GM13977 (cell line): ENCODE measurements around the gene LIME1.
A peak's percentile ranks its signal among the peaks of the same experiment; 100 is the strongest.

Experiments used
- DNase-seq: peaks from one replicate; pipeline ENCODE4 v3.0.0; 2012; ENCODE audit warnings: low spot score
- in situ Hi-C: fragments of 300-500 bp; cut with MboI; formaldehyde crosslinking; loops from one replicate; pipeline ENCODE4 v1.12.0; 2022; ENCODE audit warnings: low sequenced_read_pairs, low pct_unique_long_range_greater_than_20kb, mixed read lengths, inconsistent platforms; ENCODE audit not compliant: unreplicated experiment
- TF ChIP-seq, protein P1 (sequence below): IDR thresholded peaks from 2 replicates; pipeline ENCODE4 v1.5.1; 2012; ENCODE audit warnings: mild to moderate bottlenecking, control low read depth; ENCODE audit not compliant: insufficient read depth; ENCODE audit errors: extremely low read depth, missing control alignments

Gene LIME1, protein sequence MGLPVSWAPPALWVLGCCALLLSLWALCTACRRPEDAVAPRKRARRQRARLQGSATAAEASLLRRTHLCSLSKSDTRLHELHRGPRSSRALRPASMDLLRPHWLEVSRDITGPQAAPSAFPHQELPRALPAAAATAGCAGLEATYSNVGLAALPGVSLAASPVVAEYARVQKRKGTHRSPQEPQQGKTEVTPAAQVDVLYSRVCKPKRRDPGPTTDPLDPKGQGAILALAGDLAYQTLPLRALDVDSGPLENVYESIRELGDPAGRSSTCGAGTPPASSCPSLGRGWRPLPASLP

DNA sequence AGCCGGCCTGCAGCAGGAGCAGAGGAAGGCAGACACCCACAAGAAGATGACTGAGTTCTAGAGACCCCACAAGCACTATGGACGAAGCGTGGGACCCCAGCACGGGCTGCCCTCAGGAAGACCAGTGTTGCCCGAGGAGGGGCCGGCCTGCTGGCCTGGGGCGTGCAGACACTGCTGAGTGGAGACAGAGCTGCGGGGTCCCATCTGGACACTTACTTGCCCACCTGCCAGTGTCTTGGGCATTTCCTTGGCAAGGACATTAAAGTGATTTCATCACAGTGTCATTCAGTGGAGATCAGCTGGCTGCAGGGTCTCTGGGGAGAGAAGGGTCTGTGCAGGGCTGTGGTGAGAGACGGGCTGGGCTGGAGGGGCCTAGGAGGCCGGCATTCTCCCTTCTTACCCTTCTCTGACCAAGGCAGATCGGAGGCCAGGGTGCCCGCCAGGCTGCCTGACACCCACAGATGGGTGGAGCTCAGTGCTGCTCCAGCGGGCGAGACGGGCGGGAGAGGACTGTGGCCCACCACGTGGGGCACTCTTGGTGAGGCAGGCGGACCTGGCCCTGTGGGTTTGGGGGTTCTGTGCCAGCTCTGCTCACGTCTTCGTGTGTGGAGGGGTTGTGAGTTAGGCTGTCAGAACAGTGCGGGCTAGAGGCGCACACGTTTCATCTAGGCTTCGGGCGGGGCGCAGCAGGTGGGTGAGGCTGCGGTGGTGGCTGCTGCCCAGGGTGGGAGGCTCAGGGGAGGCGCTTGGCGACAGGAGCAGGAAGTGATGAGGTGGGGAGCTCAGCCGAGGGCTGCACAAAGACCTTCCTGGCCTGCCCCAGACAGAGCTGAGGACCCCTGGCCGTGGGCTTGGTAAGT lies at the start of gene LIME1:
LIME1 (plus strand) TSS at position 806 of the 860 bp plus-strand sequence. CDS start 886 bp downstream, outside the sequence.
- peak; percentile 79 for DNase-seq
- in situ Hi-C loops, result no loop called here
- TF ChIP-seq, protein P1, sequence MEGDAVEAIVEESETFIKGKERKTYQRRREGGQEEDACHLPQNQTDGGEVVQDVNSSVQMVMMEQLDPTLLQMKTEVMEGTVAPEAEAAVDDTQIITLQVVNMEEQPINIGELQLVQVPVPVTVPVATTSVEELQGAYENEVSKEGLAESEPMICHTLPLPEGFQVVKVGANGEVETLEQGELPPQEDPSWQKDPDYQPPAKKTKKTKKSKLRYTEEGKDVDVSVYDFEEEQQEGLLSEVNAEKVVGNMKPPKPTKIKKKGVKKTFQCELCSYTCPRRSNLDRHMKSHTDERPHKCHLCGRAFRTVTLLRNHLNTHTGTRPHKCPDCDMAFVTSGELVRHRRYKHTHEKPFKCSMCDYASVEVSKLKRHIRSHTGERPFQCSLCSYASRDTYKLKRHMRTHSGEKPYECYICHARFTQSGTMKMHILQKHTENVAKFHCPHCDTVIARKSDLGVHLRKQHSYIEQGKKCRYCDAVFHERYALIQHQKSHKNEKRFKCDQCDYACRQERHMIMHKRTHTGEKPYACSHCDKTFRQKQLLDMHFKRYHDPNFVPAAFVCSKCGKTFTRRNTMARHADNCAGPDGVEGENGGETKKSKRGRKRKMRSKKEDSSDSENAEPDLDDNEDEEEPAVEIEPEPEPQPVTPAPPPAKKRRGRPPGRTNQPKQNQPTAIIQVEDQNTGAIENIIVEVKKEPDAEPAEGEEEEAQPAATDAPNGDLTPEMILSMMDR, result no peak

DNA sequence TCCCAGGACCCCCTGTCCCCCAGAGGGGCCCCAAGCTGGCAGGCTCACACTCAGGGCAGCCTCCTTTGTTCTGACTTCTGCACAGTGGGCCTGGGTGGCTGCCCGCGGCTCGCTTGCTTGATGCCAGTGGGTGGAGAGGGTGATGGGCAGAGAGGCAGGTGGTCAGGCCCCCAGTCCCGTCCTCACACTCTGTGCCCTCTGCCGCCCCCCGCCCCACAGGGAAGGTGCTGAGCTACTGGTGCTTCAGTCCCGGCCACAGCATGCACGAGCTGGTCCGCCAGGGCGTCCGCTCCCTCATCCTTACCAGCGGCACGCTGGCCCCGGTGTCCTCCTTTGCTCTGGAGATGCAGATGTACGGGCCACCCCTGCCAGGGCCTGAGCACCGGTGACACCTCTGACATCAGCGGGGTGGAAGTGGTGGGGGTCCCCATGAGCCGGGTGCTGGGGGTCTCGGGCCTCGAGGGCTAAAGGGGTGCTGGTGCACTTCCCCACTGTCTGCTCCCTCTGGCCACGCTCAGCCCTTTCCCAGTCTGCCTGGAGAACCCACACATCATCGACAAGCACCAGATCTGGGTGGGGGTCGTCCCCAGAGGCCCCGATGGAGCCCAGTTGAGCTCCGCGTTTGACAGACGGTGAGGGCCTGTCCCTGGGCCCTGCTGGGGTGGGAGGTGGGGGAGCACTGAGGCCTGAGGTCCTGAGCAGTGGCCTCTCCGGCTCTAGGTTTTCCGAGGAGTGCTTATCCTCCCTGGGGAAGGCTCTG lies 48.9 kb upstream of the LIME1 start:
- in situ Hi-C loops, result no loop called here
- DNase-seq, result no peak
- TF ChIP-seq, protein P1, result no peak

DNA sequence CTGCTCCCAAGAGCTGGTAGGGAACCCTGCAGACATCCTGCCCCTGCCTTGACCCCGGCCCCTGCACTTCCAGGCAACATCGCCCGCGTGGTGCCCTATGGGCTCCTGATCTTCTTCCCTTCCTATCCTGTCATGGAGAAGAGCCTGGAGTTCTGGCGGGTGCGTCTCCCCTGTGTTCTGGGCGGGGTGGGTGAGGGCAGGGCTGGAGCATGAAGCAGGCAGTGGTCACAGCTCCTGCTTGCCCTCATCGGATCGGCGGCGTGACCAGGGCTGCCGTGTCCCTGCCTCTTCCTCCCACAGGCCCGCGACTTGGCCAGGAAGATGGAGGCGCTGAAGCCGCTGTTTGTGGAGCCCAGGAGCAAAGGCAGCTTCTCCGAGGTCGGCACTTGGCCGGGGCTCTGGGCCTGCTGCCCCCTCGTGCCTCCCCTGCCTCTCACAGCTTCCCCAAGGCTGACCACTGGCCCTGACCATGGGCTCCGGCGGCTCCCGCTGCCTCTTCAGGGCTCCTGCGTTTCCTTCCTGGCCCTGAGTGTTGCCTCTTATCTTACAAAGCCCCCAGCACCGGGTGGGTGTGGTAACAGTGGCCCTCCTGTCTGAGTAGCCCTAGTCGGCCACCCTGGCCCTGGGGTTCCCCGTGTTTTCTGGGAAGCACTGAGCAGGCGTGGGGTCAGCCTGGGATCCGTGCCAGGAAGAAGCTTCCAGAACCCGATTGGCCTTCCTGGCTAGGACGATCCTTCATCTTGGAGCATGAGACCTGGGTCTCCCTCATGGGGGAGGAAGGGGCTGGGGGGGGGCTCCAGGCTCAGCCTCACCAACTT lies 48.0 kb upstream of the LIME1 start:
- TF ChIP-seq, protein P1, result no peak
- in situ Hi-C loops, result no loop called here
- DNase-seq, result no peak

DNA sequence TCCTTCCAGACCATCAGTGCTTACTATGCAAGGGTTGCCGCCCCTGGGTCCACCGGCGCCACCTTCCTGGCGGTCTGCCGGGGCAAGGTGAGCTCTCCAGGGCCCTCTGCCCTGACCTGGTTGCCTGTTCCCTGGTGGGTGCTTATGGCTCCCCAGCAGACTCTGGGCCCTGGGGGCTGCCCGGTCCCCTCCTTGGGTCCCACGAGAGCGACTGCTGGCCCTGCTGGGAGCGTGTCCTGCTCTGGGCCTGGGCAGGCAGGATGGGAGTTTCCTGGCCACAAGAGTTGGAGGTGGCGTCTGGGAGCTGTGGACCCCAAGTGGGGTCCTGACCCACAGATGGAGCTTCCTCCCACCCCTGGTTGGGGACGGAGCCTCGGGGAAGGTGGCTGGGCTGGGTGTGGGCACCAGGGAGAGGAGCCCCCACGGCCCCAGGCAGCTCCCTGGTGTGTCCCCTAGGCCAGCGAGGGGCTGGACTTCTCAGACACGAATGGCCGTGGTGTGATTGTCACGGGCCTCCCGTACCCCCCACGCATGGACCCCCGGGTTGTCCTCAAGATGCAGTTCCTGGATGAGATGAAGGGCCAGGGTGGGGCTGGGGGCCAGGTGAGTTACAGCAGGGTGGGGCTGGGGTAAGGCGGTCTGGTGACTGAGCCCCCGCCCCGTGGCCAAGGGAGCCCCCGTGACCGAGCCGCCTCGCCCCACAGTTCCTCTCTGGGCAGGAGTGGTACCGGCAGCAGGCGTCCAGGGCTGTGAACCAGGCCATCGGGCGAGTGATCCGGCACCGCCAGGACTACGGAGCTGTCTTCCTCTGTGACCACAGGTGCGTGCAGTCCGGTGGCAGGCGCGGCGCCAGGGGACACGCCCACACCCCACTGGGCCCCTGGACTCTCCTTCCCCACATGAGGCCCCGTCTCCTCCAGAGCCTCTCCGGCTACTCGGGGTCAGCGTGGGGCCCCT lies 47.1 kb upstream of the LIME1 start:
- TF ChIP-seq, protein P1, result no peak
- in situ Hi-C loops, result no loop called here
- DNase-seq, result no peak

DNA sequence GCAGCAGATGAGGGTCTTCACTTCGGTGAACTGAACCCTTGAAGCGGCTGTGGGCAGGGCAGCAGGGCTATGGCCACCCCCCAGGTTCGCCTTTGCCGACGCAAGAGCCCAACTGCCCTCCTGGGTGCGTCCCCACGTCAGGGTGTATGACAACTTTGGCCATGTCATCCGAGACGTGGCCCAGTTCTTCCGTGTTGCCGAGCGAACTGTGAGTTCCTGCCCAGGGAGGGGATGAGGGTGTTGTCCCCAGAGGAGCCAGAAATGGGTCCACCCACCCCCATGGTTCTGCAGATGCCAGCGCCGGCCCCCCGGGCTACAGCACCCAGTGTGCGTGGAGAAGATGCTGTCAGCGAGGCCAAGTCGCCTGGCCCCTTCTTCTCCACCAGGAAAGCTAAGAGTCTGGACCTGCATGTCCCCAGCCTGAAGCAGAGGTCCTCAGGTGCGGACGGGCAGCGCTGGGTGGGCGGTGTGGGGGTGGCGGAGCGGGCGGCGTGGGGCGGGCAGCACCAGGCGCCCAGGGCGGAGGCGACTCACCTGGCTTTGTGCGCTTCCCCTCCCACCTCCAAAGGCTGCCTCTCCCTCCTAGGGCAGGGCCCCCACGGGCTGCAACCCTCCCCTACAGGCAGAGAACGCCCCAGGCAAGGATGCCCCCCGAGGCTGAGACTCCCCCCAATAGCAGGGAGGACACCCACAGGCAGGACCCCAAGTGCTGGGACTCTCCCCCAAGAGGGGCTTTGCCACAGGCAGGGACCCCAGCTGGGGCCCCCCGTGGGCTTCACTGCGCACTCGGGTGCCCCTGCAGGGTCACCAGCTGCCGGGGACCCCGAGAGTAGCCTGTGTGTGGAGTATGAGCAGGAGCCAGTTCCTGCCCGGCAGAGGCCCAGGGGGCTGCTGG lies 46.2 kb upstream of the LIME1 start:
- in situ Hi-C loops, result no loop called here
- TF ChIP-seq, protein P1, result no peak
- DNase-seq, result no peak
